B cell (primary cell): Measurements from ENCODE around the gene NUCB1. TPM values are rescaled to one million over a fixed set of nuclear protein-coding genes. Genes with fewer than 3 reads are reported as not detected.

Source experiments
- ATAC-seq: fragments of 200-7000 bp; cut with Tn5 transposase; one replicate; pipeline ENCODE4 v1.10.0; 2021; ENCODE audit warnings: low read depth, mild to moderate bottlenecking, moderate number of reproducible peaks, moderate library complexity
- CTCF ChIA-PET: fragments of 350-600 bp; sonication (Branson Sonifier 250); formaldehyde crosslinking; loops from one replicate; lab custom pipeline; 2021; ENCODE audit warnings: antibody characterized with exemption, inconsistent platforms; lab: Charles Lee
- POLR2A ChIA-PET: fragments of 350-600 bp; sonication (Branson Sonifier 250); formaldehyde crosslinking; loops from one replicate; lab custom pipeline; 2021; ENCODE audit warnings: antibody characterized with exemption; lab: Charles Lee
- DNase-seq: peaks from one replicate; pipeline ENCODE4 v3.0.0; 2013
- H2AFZ ChIP-seq: 2 replicates; pipeline ENCODE4 v1.6.1; 2012; ENCODE audit warnings: mild to moderate bottlenecking, low read depth, low read length; ENCODE audit not compliant: insufficient read depth, poor library complexity, severe bottlenecking
- H3K27ac ChIP-seq, 2 donors: 1 replicate in 1 of 2; 2 replicates in 1 of 2; pipeline ENCODE4 v1.5.1; 2012 to 2013; ENCODE audit warnings: low read length in 2 of 2, mild to moderate bottlenecking in 2 of 2, moderate library complexity in 1 of 2
- H3K27me3 ChIP-seq, 4 experiments: fragments of 200-600 bp in 1 of 4; sonication (generic) in 1 of 4; replicated peaks in 1 of 4; 1 replicate in 2 of 4; 2 replicates in 2 of 4; pipeline versions ENCODE4 v1.6.1 to v1.7.0; 2013 to 2016; ENCODE audit warnings: low read length in 3 of 4, mild to moderate bottlenecking in 2 of 4, mixed read lengths in 1 of 4, moderate library complexity in 1 of 4; ENCODE audit not compliant: insufficient read depth in 4 of 4, control insufficient read depth in 3 of 4; ENCODE audit errors: control extremely low read depth in 1 of 4
- H3K36me3 ChIP-seq, 2 experiments: replicated peaks in 1 of 2; 1 replicate in 1 of 2; 2 replicates in 1 of 2; pipeline versions ENCODE4 v1.6.1 to v1.7.1; 2013; ENCODE audit warnings: low read length in 1 of 2; ENCODE audit not compliant: insufficient read depth in 2 of 2, control insufficient read depth in 1 of 2; ENCODE audit errors: control extremely low read depth in 1 of 2, extremely low read depth in 1 of 2
- H3K4me1 ChIP-seq, 2 donors: fragments of 200-600 bp in 1 of 2; sonication (generic) in 1 of 2; 1 replicate in 1 of 2; 2 replicates in 1 of 2; pipeline versions ENCODE4 v1.5.1 to v1.6.1; 2013 to 2017; ENCODE audit warnings: low read length in 2 of 2; ENCODE audit not compliant: control insufficient read depth in 2 of 2, insufficient read depth in 2 of 2
- H3K4me2 ChIP-seq: replicated peaks from 2 replicates; pipeline ENCODE3; 2012; ENCODE audit warnings: mild to moderate bottlenecking, low read depth, low read length; ENCODE audit not compliant: poor library complexity, severe bottlenecking
- H3K4me3 ChIP-seq, 5 experiments: fragments of 200-600 bp in 1 of 5; sonication (generic) in 1 of 5; 1 replicate in 3 of 5; 2 replicates in 2 of 5; pipeline versions ENCODE4 v1.5.1 to v1.7.0; 2011 to 2016; ENCODE audit warnings: low read length in 4 of 5, mild to moderate bottlenecking in 4 of 5, low read depth in 2 of 5, control low read depth in 1 of 5, moderate library complexity in 1 of 5; ENCODE audit not compliant: insufficient read depth in 1 of 5; ENCODE audit errors: control extremely low read depth in 1 of 5, extremely low read depth in 1 of 5
- H3K79me2 ChIP-seq: fragments of 200-600 bp; sonication (generic); one replicate; pipeline ENCODE4 v1.6.0; 2016; ENCODE audit warnings: low read length; ENCODE audit not compliant: control insufficient read depth, insufficient read depth
- H3K9ac ChIP-seq: fragments of 200-600 bp; sonication (generic); 2 replicates; pipeline ENCODE4 v1.6.1; 2017; ENCODE audit warnings: mild to moderate bottlenecking, low read length, moderate library complexity
- H3K9me3 ChIP-seq, 3 donors: one replicate each; pipeline versions ENCODE4 v1.6.1 to v1.7.1; 2013; ENCODE audit warnings: low read length in 2 of 3; ENCODE audit not compliant: control insufficient read depth in 2 of 3, insufficient read depth in 1 of 3; ENCODE audit errors: control extremely low read depth in 1 of 3
- H4K20me1 ChIP-seq: 2 replicates; pipeline ENCODE4 v1.6.0; 2012; ENCODE audit warnings: mild to moderate bottlenecking, low read length; ENCODE audit not compliant: insufficient read depth, control insufficient read depth, poor library complexity, severe bottlenecking
- H3K27ac Mint-ChIP-seq: one replicate; pipeline ENCODE4 v1.8.0; 2021; ENCODE audit warnings: mixed read lengths
- H3K27me3 Mint-ChIP-seq: one replicate; pipeline ENCODE4 v1.8.0; 2021; ENCODE audit warnings: mixed read lengths
- H3K4me1 Mint-ChIP-seq: one replicate; pipeline ENCODE4 v1.8.0; 2021; ENCODE audit warnings: mixed read lengths
- H3K4me3 Mint-ChIP-seq: one replicate; pipeline ENCODE4 v1.8.0; 2021; ENCODE audit warnings: mixed read lengths
- H3K9me3 Mint-ChIP-seq: one replicate; pipeline ENCODE4 v1.8.0; 2022; ENCODE audit warnings: mixed read lengths; ENCODE audit not compliant: insufficient read depth
- EZH2 ChIP-seq: IDR thresholded peaks from 2 replicates; pipeline ENCODE4 v1.6.1; 2012; ENCODE audit warnings: borderline replicate concordance, low read depth, mild to moderate bottlenecking, moderate library complexity, low read length; ENCODE audit not compliant: insufficient read depth, poor library complexity, severe bottlenecking
- WGBS: methylation state at CpG from one replicate; pipeline ENCODE4 v1.1.5; 2013; ENCODE audit warnings: missing lambda C conversion rate; ENCODE audit not compliant: insufficient coverage; 5-methylcytosine and 5-hydroxymethylcytosine counted together
- intact Hi-C: fragments of 100-400 bp; cut with micrococcal nuclease; formaldehyde crosslinking; loops from one replicate; pipeline ENCODE4 v1.10.0; 2022
- polyA plus RNA-seq: library from polyadenylated mRNA; depleted of rRNA; stranded (reverse); fragments of >200 nt; gene quantifications from 2 replicates; pipeline ENCODE4 v1.2.3, GENCODE V29; 2012
- total RNA-seq, 2 donors: library from RNA; stranded (reverse); fragments of 120-200 nt in 1 of 2; gene quantifications; 1 replicate in 1 of 2; 2 replicates in 1 of 2; pipeline versions ENCODE4 v1.2.3 to v1.2.4, GENCODE V29; 2013 to 2022
- TF ChIP-seq, protein P1 (sequence below): fragments of 200-600 bp; IDR thresholded peaks from one replicate; pipeline ENCODE4 v1.8.0; 2022; ENCODE audit warnings: antibody characterized with exemption, mild to moderate bottlenecking

Gene NUCB1
- total and polyA plus RNA-seq, 2 donors (not counting 1 experiment from before 2014, with no cell fraction given) = 118 to 134 TPM

DNA sequence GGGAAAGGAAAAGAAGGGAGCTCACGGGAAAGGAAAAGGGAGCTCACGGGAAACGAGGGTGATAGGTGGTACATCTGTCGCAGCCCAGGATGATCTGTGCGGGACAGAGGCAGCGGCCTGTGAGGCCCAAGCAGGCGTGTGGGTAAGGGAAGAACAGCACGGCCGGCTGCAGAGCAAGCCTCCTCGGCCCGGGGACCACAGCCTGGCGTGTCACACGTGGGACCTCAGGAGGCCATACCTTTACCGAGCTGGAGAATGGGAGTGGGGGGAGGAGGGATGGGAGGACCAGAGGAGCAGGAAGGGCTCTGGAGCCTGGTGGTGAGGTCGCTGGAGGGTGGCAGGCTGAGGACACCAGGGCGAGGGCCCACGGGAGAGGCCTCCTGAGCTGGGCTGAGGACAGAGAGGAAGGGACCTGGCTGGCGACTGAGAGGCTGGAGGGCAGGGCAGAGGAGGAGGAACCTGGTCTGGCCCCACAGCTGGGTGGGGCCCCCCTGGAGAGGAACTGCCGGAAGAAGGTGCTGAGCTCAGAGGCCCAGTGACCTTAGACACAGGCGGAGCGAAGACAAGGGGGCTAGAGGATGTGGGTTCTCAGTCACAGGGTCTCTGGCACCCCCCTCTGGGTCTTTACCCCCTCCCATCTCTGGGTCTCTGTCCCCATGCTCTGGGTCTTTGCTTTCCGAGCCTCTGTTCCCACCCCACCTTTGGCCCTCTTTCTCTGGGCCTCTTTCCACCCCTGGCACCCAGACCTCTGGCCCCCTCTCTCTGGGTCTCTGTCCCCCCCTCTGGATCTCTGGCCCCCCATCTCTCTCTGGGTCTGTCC, 62.1 kb downstream of the NUCB1 start:
- H3K27ac Mint-ChIP-seq = peak overlapping the region; percentile 93
- peak overlapping the region; percentile 64 for H3K4me3 Mint-ChIP-seq
- Histone ChIP-seq H3K36me3 (peaks cover 0 to 15% of the 10 kb centered on the region in 2 experiments), H3K27ac (peak overlapping the region; percentile 85 to 88), H3K4me3 (peak overlapping the region; percentile 3 to 42 (median 27)), H3K4me2 (peak overlapping the region; percentile 75), H4K20me1 (peaks cover 19% of the 10 kb centered on the region), H3K9ac (peak overlapping the region; percentile 50), H3K9me3 (no peaks in the 10 kb centered on the region), H3K79me2 (peaks cover 32% of the 10 kb centered on the region), H3K4me1 (peaks cover 41 to 46% of the 10 kb centered on the region in 2 donors), H3K27me3 (no peaks in the 10 kb centered on the region), H2AFZ (peak overlapping the region; percentile 73)
- TF ChIP-seq, protein P1, sequence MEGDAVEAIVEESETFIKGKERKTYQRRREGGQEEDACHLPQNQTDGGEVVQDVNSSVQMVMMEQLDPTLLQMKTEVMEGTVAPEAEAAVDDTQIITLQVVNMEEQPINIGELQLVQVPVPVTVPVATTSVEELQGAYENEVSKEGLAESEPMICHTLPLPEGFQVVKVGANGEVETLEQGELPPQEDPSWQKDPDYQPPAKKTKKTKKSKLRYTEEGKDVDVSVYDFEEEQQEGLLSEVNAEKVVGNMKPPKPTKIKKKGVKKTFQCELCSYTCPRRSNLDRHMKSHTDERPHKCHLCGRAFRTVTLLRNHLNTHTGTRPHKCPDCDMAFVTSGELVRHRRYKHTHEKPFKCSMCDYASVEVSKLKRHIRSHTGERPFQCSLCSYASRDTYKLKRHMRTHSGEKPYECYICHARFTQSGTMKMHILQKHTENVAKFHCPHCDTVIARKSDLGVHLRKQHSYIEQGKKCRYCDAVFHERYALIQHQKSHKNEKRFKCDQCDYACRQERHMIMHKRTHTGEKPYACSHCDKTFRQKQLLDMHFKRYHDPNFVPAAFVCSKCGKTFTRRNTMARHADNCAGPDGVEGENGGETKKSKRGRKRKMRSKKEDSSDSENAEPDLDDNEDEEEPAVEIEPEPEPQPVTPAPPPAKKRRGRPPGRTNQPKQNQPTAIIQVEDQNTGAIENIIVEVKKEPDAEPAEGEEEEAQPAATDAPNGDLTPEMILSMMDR = no peak
- no peak for TF ChIP-seq EZH2
- CTCF ChIA-PET = interaction anchor here (1.5 kb wide), 2 partner anchors 8 to 31 kb away, joined by 4 to 8 read pairs; partner anchors contain the start of genes GYS1 and RUVBL2
- H3K4me1 Mint-ChIP-seq = peaks cover 57% of the 10 kb centered on the region
- DNase-seq (peak; percentile 79), ATAC-seq (peak; percentile 41)
- POLR2A ChIA-PET = interaction anchor here (0.5 to 1.5 kb wide), 10 partner anchors 8 to 1367 kb away, joined by 3 to 11 read pairs (median 4); partner anchors contain the start of genes BAX and KCNC3
- H3K27me3 Mint-ChIP-seq = no peaks in the 10 kb centered on the region
- intact Hi-C loops = no loop called here
- 26% methylated on average over 20 of the region's 22 CpGs for WGBS
- no peaks in the 10 kb centered on the region for H3K9me3 Mint-ChIP-seq

DNA sequence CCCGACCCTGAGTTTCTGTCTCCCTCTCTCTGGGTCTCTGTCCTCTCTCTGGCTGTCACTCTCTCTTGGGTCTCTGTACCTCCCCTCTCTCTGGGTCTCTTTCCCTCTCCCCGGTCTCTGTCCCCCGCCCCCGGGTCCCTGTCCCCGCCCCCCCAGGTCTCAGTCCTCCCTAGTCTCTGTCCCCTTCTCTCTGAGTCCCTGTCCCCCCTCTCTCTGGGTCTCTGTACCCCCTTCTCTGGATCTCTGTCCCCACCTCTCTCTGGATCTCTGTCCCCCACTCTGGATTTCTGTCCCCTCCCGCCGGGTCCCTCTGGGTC, 62.7 kb downstream of the NUCB1 start:
- ChIA-PET POLR2A (interaction anchor here (0.5 to 1.5 kb wide), 7 partner anchors 11 to 1366 kb away, joined by 3 to 11 read pairs (median 4); partner anchors contain the start of gene KCNC3), CTCF (interaction anchor here (1.5 kb wide), 2 partner anchors 8 to 30 kb away, joined by 4 to 8 read pairs; partner anchors contain the start of genes GYS1 and RUVBL2)
- WGBS = no CpG with 5 or more reads among the region's 7 CpGs
- no peaks in the 10 kb centered on the region for H3K9me3 Mint-ChIP-seq
- no peaks in the 10 kb centered on the region for H3K9me3 ChIP-seq
- H3K27ac ChIP-seq = peak overlapping the region; percentile 85 to 88
- ATAC-seq = no peak
- peak overlapping the region in 4 of 5 experiments; percentile 27 to 65 (median 36) for H3K4me3 ChIP-seq
- H3K27me3 Mint-ChIP-seq = no peaks in the 10 kb centered on the region
- H3K4me2 ChIP-seq = peak overlapping the region; percentile 75
- peak overlapping the region; percentile 50 for H3K9ac ChIP-seq
- no peaks in the 10 kb centered on the region for H3K27me3 ChIP-seq
- intact Hi-C loops = no loop called here
- peaks cover 41 to 51% of the 10 kb centered on the region in 2 donors for H3K4me1 ChIP-seq
- H3K79me2 ChIP-seq = peaks cover 32% of the 10 kb centered on the region
- peak overlapping the region; percentile 93 for H3K27ac Mint-ChIP-seq
- H4K20me1 ChIP-seq = peaks cover 22% of the 10 kb centered on the region
- DNase-seq = no peak
- H3K4me3 Mint-ChIP-seq = peak overlapping the region; percentile 64
- no peak for TF ChIP-seq EZH2
- TF ChIP-seq, protein P1 = no peak
- H2AFZ ChIP-seq = peak overlapping the region; percentile 73
- peaks cover 63% of the 10 kb centered on the region for H3K4me1 Mint-ChIP-seq
- peaks cover 0 to 20% of the 10 kb centered on the region in 2 experiments for H3K36me3 ChIP-seq
